Measurements from ENCODE around the gene PRSS57. TPM values are rescaled to one million over a fixed set of nuclear protein-coding genes. Genes with fewer than 3 reads are reported as not detected.

PRSS57 gene
- total and polyA plus RNA-seq, 12 donors: 0.13 to 0.51 (median 0.22) TPM; not detected in 9

DNA sequence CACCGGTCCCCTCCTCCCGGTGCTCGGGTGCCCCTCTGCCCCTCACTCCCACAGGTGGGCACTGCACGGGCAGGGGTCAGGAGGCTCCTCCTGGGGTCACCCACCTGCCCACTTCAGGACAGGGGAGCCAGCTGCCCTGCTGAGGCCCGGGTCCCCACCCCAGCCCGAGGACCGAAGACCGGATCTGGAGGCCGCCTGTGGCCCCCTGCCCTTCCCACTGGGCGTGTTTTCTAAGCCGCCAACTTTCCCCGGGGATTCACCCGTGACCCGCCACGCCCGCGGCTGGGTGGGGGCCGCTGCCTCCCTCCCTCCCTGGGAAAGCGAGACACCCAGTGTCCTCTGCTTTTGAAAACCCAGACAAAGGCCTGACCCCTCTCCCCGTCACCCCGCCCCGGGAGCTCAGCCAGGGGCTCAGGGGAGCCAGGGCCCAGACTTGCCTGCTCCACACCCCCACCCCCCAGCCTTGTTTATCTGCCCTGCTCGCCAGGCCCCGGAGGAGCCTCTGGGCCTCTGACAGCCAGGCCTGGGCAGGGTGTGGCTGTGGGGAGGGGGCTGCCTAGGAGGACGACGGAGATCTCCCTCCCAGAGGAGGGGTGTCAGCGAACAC is 14.8 kb upstream of the PRSS57 start:
- 35 to 80% (median 39%) methylated on average over 4 to 27 of the region's 27 CpGs for WGBS, 4 donors

DNA sequence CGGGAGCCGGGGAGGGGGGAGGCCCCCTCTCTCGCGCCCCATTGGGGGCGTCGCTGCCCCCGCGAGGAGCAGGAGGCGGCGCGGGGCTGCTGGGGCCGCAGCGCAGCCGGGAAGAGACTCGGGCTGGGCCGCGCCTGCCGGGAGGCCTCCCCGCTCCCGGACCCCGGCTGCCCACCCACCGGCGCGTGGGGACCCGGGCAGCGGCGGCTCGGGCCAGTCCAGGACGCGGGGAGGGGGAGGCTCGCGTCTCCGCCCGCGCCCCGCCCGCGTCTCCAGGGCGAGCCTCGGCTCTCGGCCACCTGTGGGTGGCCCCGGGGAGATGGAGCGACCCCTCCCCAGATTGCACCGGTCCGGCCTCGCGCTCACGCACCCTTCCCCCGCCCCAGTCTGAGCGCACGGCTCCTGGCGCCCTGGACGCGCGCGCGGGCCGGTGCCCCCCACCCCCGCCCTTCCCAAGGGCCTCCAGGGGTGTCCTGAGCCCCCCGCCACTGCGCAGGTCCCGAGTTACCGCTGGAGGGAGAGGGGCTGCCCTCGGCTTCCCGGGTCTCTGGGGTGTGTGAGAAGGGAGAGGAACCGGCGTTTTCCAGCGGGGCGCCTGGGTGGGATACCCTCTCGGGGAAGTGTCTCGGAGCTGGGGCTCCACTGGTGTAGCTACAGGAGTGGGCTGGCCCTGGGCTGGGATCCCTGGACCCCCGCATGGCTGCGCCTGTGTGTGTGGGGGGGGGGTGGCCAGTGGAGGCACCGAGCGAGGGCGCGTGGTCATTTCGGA is 14.1 kb upstream of the PRSS57 start:
- no peak for TF ChIP-seq POLR2A (IDR thresholded peaks at IDR 0.05)
- TF ChIP-seq, protein P1, sequence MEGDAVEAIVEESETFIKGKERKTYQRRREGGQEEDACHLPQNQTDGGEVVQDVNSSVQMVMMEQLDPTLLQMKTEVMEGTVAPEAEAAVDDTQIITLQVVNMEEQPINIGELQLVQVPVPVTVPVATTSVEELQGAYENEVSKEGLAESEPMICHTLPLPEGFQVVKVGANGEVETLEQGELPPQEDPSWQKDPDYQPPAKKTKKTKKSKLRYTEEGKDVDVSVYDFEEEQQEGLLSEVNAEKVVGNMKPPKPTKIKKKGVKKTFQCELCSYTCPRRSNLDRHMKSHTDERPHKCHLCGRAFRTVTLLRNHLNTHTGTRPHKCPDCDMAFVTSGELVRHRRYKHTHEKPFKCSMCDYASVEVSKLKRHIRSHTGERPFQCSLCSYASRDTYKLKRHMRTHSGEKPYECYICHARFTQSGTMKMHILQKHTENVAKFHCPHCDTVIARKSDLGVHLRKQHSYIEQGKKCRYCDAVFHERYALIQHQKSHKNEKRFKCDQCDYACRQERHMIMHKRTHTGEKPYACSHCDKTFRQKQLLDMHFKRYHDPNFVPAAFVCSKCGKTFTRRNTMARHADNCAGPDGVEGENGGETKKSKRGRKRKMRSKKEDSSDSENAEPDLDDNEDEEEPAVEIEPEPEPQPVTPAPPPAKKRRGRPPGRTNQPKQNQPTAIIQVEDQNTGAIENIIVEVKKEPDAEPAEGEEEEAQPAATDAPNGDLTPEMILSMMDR (IDR thresholded peaks at IDR 0.05): no peak
- H3K27me3 ChIP-seq: no peaks in the 10 kb centered on the region
- H3K4me1 ChIP-seq (replicated peaks in 1 of 2): peaks cover 3 to 4% of the 10 kb centered on the region in 2 donors
- WGBS, 4 donors: 1 to 20% (median 6%) methylated on average over 11 to 77 of the region's 78 CpGs
- no peaks in the 10 kb centered on the region for H3K36me3 ChIP-seq (replicated peaks in 1 of 2)
- DNase-seq: no peak
- intact Hi-C loops (cut with DNase I): no loop called here
- H3K4me3 ChIP-seq: peak overlapping the region in 2 of 4 donors; percentile 59 to 87
- no peaks in the 10 kb centered on the region for H3K9me3 ChIP-seq (replicated peaks in 1 of 3)
- peak overlapping the region in 4 of 5 donors; percentile 17 to 85 (median 70) for H3K27ac ChIP-seq

More for the DNA sequence above, 14.8 kb upstream of the PRSS57 start:
- peak overlapping the region in 2 of 4 donors; percentile 59 to 87 for H3K4me3 ChIP-seq
- no peaks in the 10 kb centered on the region for H3K27me3 ChIP-seq
- no peaks in the 10 kb centered on the region for H3K9me3 ChIP-seq (replicated peaks in 1 of 3)
- no peaks in the 10 kb centered on the region for H3K36me3 ChIP-seq (replicated peaks in 1 of 2)
- TF ChIP-seq POLR2A (IDR thresholded peaks at IDR 0.05): no peak
- TF ChIP-seq, protein P1 (IDR thresholded peaks at IDR 0.05): no peak
- H3K27ac ChIP-seq: peak overlapping the region in 4 of 5 donors; percentile 17 to 85 (median 70)
- intact Hi-C loops (cut with DNase I): no loop called here
- no peak for DNase-seq
- H3K4me1 ChIP-seq (replicated peaks in 1 of 2): peaks cover 0 to 4% of the 10 kb centered on the region in 2 donors

DNA sequence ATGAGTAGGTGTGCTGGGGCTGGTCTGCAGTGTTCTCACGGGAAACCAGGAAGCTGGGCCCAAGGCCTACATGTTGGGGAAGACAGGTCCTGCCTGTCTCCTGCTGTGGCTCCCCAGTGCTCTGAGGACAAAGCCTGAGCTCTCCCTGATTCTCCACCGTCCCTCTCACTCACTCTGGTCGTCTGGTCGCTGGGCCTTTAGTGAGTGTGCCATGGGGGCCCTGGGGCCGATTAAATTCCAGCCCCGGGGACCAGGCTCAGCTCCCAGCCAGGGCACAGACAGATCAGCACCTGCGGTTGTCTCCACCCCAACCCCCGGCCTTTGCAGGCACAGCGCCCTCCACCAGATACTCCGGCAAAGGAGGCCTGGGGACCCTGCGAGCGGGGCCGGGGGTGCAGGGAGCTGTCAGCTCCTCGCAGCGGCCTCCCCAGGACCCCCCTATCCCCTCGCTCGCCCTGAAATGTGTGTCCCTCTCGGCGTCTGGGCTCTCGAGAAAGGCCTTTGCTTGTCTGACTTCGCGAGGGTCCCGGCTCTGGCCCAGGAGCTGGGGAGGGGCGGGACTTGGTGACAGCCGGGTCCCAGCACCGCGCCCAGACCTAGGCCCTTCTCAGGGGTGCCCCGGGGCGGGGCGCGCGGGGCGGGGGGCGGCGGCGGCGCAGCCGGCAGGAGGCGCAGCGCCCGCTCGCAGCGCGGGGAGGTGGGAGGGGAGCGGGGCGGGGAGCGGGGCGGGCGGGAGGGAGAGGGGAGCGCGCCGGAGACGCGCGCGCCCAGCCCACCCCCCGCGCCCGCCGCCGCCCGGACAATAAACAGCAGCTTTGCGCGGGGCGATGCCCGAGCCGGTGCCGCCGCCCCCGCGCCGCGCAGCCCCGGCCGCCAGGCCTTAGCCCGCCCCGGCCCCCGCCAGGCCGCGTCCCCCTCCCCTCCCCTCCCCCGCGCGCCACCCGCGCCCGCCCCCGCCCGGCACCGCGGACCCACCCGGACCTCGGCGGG is 13.2 kb upstream of the PRSS57 start, which contains the start of gene PALM:
PALM (plus strand) TSS at position 782 of the 990 bp plus-strand sequence. CDS start 212 bp downstream, outside the sequence.
- intact Hi-C loops (cut with DNase I): no loop called here

More for the DNA sequence above, 13.2 kb upstream of the PRSS57 start, which contains the start of gene PALM:
- WGBS, 4 donors: 10 to 55% (median 31%) methylated on average over 4 to 78 of the region's 93 CpGs
- TF ChIP-seq, protein P1 (IDR thresholded peaks at IDR 0.05): peak in 2 of 6 experiments; percentile 7 to 20
- TF ChIP-seq POLR2A (IDR thresholded peaks at IDR 0.05): no peak
- Histone ChIP-seq H3K27me3 (no peaks in the 10 kb centered on the region), H3K27ac (peak within 1 kb of the TSS in 4 of 5 donors; percentile 17 to 85 (median 70)), H3K4me1 (replicated peaks in 1 of 2) (peaks cover 4 to 7% of the 10 kb centered on the region in 2 donors), H3K4me3 (peak within 1 kb of the TSS in 2 of 4 donors; percentile 59 to 87), H3K36me3 (replicated peaks in 1 of 2) (no peaks in the 10 kb centered on the region), H3K9me3 (replicated peaks in 1 of 3) (no peaks in the 10 kb centered on the region)
- no peak for DNase-seq
